HEK293 (cell line): ENCODE results near the gene SLC34A3.

Experiments
- ZBTB21 ChIP-seq: fragments of 450-650 bp; formaldehyde crosslinking; IDR thresholded peaks from 2 replicates; pipeline ENCODE4 v1.5.1; 2017; ENCODE audit warnings: missing biosample characterization, missing genetic modification characterization
- ZNF133 ChIP-seq: fragments of 450-650 bp; formaldehyde crosslinking; IDR thresholded peaks from 2 replicates; pipeline ENCODE4 v1.5.1; 2016; ENCODE audit warnings: missing biosample characterization, missing genetic modification characterization
- ZNF174 ChIP-seq: fragments of 450-650 bp; formaldehyde crosslinking; IDR thresholded peaks from 2 replicates; pipeline ENCODE4 v1.5.0; 2017; ENCODE audit warnings: missing biosample characterization, mild to moderate bottlenecking, missing genetic modification characterization
- ZNF610 ChIP-seq: fragments of 450-650 bp; formaldehyde crosslinking; IDR thresholded peaks from 2 replicates; pipeline ENCODE4 v1.5.1; 2016; ENCODE audit warnings: missing biosample characterization, missing genetic modification characterization, borderline replicate concordance
- ZNF837 ChIP-seq: fragments of 450-650 bp; formaldehyde crosslinking; IDR thresholded peaks from 2 replicates; pipeline ENCODE4 v1.5.1; 2016; ENCODE audit warnings: missing biosample characterization, missing genetic modification characterization
- TF ChIP-seq, protein P1 (sequence below): fragments of 450-650 bp; formaldehyde crosslinking; IDR thresholded peaks from 2 replicates; pipeline ENCODE4 v1.5.1; 2016; ENCODE audit warnings: missing biosample characterization, missing genetic modification characterization

DNA sequence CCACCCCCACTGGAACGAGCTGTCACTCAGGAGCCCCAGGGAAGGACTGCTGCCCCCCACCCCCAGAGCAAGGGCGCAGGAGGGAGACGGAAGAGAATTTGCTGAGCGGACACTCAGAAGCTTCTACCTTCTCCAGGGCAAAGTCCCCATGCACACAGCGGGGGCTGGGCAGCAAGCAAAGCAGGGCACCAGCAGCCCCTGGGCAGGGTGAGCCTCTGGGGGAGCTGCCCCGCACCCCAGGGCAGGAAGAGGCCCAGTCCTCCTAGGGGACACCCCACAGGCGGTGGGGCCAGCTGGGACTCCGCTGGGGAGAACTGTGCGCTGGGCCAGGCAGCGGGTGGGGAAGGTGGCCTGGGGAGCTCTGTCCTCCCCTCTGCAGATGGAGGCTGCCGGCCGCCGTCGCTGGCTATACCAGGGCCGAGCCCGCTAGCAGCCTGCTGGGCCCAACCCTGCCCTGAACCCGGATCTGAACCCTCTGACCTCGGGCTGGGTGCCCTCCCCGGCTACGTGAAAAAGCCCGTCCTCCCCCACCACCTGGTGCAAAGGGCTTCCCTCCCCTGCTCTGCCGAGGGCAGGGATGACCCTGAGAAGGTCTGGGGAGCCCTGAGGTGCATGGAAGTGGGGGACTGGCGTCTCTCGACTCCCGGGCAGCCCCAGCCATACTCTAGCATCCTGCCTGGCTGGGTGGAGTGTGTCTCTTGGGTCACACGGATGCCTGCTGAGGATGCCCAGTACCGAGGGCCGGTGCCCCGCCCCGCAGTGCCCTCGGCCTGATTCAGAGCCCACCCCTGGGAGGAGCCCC, 597 bp upstream of the SLC34A3 start:
- no peak for TF ChIP-seq ZNF837 (tag by site-specific recombination)
- TF ChIP-seq, protein P1, sequence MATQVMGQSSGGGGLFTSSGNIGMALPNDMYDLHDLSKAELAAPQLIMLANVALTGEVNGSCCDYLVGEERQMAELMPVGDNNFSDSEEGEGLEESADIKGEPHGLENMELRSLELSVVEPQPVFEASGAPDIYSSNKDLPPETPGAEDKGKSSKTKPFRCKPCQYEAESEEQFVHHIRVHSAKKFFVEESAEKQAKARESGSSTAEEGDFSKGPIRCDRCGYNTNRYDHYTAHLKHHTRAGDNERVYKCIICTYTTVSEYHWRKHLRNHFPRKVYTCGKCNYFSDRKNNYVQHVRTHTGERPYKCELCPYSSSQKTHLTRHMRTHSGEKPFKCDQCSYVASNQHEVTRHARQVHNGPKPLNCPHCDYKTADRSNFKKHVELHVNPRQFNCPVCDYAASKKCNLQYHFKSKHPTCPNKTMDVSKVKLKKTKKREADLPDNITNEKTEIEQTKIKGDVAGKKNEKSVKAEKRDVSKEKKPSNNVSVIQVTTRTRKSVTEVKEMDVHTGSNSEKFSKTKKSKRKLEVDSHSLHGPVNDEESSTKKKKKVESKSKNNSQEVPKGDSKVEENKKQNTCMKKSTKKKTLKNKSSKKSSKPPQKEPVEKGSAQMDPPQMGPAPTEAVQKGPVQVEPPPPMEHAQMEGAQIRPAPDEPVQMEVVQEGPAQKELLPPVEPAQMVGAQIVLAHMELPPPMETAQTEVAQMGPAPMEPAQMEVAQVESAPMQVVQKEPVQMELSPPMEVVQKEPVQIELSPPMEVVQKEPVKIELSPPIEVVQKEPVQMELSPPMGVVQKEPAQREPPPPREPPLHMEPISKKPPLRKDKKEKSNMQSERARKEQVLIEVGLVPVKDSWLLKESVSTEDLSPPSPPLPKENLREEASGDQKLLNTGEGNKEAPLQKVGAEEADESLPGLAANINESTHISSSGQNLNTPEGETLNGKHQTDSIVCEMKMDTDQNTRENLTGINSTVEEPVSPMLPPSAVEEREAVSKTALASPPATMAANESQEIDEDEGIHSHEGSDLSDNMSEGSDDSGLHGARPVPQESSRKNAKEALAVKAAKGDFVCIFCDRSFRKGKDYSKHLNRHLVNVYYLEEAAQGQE, result no peak
- no peak for TF ChIP-seq ZNF133 (tag by site-specific recombination)
- TF ChIP-seq ZNF174, result no peak
- no peak for TF ChIP-seq ZBTB21 (tag by site-specific recombination)
- TF ChIP-seq ZNF610 (tag by site-specific recombination), result no peak
